T-helper 2 cell treated with Interferon-gamma antibody and Interleukin-4, amounts not matched to agents 100 ng/mL and 5 ng/mL, for 36 hours (primary cell): Measurements from ENCODE around the gene ASCC2. TPM values are rescaled to one million over a fixed set of nuclear protein-coding genes. Genes with fewer than 3 reads are reported as not detected.
"Not testable (repeated sequence)": the region's sequence is repeated elsewhere in the genome, so short reads cannot be mapped to it uniquely, and the experiment has no call there.

ENCODE experiments used
- intact Hi-C: fragments of 100-400 bp; cut with micrococcal nuclease; formaldehyde crosslinking; loops from one replicate; pipeline ENCODE4 v1.15.1; 2023
- total RNA-seq: library from RNA; stranded (reverse); gene quantifications from 2 replicates; pipeline ENCODE4 v1.2.3, GENCODE V29; 2022

ASCC2 gene
- total RNA-seq, result 87.7 and 88.8 TPM in 2 replicates

- intact Hi-C loops, result loop anchor here (1.0 to 2.0 kb wide), 3 partner anchors 45 to 755 kb away; partner anchors contain the start of genes MTMR3, UQCR10 and ZMAT5
Observed at GRCh38 chr22:29837741-29838598, at the start of gene ASCC2. ASCC2 (minus strand) TSS chr22:29838274; CDS start chr22:29832325, 5,949 bp downstream.

- intact Hi-C loops, result loop anchor here (10.0 kb wide), 1 partner anchor 1003 kb away; the partner anchor contains the start of gene ZNRF3
Observed at GRCh38 chr22:29887358-29887757, 49.3 kb upstream of the ASCC2 start.

- intact Hi-C loops, result loop anchor here (10.0 kb wide), 1 partner anchor 1002 kb away; the partner anchor contains the start of gene ZNRF3
Observed at GRCh38 chr22:29886596-29886995, 48.5 kb upstream of the ASCC2 start.

GRCh38 chr22:29885610-29886009, 47.5 kb upstream of the ASCC2 start:
- intact Hi-C loops, result loop anchor here (10.0 kb wide), 1 partner anchor 1001 kb away; the partner anchor contains the start of gene ZNRF3

- intact Hi-C loops, result loop anchor here (1.0 to 10.0 kb wide), 3 partner anchors 45 to 999 kb away; partner anchors contain the start of genes ASCC2, NF2 and ZNRF3
Observed at GRCh38 chr22:29883775-29884097, 45.7 kb upstream of the ASCC2 start.

GRCh38 chr22:29883045-29883774, 45.1 kb upstream of the ASCC2 start, which contains the start of gene MTMR3:
MTMR3 (plus strand) TSS chr22:29883174; CDS start chr22:29971060, 87,886 bp downstream.
- intact Hi-C loops, result loop anchor here (1.0 to 10.0 kb wide), 3 partner anchors 45 to 998 kb away; partner anchors contain the start of genes ASCC2, NF2 and ZNRF3

GRCh38 chr22:29882716-29883044, 44.6 kb upstream of the ASCC2 start:
- intact Hi-C loops, result loop anchor here (1.0 to 10.0 kb wide), 3 partner anchors 44 to 998 kb away; partner anchors contain the start of genes ASCC2, NF2 and ZNRF3

- intact Hi-C loops, result loop anchor here (5.0 to 10.0 kb wide), 2 partner anchors 277 to 995 kb away; partner anchors contain the start of genes NF2 and ZNRF3
Observed at GRCh38 chr22:29879753-29880152, 41.7 kb upstream of the ASCC2 start.

GRCh38 chr22:29877620-29878019, 39.5 kb upstream of the ASCC2 start:
- intact Hi-C loops, result no loop called here

- intact Hi-C loops, result no loop called here
Observed at GRCh38 chr22:29873943-29874342, 35.9 kb upstream of the ASCC2 start.

GRCh38 chr22:29872989-29873388, 34.9 kb upstream of the ASCC2 start:
- intact Hi-C loops, result no loop called here

GRCh38 chr22:29872144-29872893, 34.2 kb upstream of the ASCC2 start:
- intact Hi-C loops, result no loop called here

- intact Hi-C loops, result no loop called here
Observed at GRCh38 chr22:29871684-29872083, 33.6 kb upstream of the ASCC2 start.

- intact Hi-C loops, result no loop called here
Observed at GRCh38 chr22:29870574-29870973, 32.5 kb upstream of the ASCC2 start.

- intact Hi-C loops, result no loop called here
Observed at GRCh38 chr22:29867851-29868250, 29.8 kb upstream of the ASCC2 start.

GRCh38 chr22:29867260-29867659, 29.2 kb upstream of the ASCC2 start:
- intact Hi-C loops, result no loop called here

GRCh38 chr22:29865572-29865971, 27.5 kb upstream of the ASCC2 start:
- intact Hi-C loops, result not testable (repeated sequence)

GRCh38 chr22:29861672-29862297, 23.7 kb upstream of the ASCC2 start:
- intact Hi-C loops, result no loop called here

- intact Hi-C loops, result no loop called here
Observed at GRCh38 chr22:29860006-29860766, 22.1 kb upstream of the ASCC2 start.

GRCh38 chr22:29859030-29859429, 21.0 kb upstream of the ASCC2 start:
- intact Hi-C loops, result not testable (repeated sequence)
